ENCODE data around the gene ZNF524.
"Not testable (repeated sequence)": the region's sequence is repeated elsewhere in the genome, so short reads cannot be mapped to it uniquely, and the experiment has no call there.

The ZNF524 gene

DNA sequence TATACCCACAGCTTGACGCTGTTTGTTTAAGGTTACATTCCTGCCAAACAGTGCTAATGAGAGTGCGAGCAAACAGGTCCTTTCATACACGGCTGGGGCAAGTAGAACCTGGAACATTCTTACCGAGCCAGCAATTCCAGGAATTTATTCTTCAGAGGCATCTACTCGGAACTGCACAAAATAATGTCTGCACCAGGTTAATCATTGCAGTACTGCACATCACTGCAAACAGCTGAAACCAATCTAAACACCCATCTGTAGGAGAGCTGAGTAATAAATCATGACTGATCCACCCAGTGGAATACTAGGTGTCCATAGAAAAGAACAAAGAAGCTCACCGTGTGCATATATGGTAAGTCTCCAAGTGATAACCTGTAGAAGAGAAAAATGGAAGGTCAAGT is 18.3 kb upstream of the ZNF524 start:
- DNase-seq: no peak

DNA sequence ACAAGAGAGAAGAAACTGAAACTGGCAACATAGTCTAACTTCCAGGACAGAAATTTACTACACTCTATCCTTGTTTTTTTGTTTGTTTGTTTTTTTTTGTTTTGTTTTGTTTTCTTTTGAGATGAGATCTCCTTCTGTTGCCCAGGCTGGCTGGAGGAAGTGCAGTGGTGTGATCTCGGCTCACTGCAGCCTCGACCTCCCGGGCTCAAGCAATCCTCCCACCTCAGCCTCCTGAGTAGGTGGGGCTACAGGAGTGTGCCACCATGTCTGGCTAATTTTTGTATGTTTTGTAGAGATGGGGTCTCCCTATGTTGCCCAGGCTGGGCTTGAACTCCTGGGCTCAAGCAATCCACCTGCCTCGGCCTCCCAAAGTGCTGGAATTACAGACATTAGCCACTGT is 17.8 kb upstream of the ZNF524 start:
- not testable (repeated sequence) for DNase-seq

DNA sequence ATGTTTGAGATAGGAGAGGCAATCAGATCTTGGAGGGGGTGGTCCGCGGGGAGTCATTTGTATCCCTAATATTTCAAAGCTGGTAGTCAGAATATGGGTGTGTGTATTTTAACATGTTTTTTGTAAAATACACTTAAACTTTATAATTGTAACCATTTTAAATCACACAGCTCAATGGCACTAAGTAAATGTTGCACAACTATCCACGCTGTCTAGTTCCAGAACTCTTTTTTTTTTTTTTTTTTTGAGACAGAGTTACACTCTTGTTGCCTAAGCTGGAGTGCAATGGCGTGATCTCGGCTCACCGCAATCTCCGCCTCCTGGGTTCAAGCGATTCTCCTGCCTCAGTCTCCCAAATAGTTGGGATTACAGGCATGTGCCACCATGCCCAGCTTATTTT is 16.2 kb upstream of the ZNF524 start:
- not testable (repeated sequence) for DNase-seq

DNA sequence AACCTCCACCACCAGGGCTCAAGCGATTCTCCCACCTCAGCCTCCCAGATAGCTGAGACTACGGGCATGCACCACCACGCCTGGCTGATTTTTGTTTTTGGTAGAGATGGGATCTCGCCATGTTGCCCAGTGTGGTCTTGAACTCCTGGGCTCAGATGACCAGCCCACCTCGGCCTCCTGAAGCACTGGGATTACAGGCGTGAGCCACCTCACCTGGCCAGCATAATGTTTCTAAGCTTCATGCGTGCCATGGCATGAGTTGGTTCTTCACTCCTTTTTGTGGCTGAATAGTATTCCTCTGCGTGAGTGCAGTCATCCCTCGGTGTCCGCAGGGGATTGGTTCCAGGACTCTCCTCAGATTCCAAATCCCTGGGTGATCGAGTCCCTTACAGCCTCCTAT is 15.2 kb upstream of the ZNF524 start:
- no peak for DNase-seq

DNA sequence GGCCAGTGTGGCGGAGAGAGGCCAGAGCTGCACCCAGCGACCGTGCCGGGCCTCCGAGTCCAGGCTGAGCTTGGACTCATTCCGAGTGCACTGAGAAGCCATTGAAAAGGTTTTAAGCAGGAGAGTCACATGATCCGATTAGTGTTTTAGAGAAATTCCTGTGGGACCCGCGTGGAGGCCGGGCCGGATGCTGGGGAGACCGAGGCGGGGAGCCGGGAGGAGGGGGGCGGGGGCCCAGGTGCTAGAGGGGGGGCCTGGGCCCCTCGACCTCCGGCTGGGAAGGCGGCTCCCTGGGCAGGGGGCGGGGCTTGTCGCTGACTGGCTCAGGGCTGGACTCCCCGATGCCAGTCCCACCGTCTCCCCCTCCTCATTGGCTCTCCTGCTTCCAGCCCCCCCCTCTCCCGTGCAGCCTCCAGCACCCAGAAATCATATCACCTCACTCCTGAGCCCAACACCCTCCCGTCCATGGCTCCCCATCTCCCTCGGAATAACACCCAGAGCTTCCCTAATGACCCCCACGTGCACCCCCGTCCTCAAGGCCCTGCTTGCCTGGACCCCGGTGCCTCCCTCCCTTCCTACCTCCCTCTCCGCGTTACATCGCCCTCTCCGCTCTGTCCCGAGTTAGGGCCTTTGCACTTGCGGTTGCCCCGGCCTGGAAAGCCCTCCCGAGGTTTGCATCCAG is 14.3 kb upstream of the ZNF524 start:
- DNase-seq: peak; percentile 94

DNA sequence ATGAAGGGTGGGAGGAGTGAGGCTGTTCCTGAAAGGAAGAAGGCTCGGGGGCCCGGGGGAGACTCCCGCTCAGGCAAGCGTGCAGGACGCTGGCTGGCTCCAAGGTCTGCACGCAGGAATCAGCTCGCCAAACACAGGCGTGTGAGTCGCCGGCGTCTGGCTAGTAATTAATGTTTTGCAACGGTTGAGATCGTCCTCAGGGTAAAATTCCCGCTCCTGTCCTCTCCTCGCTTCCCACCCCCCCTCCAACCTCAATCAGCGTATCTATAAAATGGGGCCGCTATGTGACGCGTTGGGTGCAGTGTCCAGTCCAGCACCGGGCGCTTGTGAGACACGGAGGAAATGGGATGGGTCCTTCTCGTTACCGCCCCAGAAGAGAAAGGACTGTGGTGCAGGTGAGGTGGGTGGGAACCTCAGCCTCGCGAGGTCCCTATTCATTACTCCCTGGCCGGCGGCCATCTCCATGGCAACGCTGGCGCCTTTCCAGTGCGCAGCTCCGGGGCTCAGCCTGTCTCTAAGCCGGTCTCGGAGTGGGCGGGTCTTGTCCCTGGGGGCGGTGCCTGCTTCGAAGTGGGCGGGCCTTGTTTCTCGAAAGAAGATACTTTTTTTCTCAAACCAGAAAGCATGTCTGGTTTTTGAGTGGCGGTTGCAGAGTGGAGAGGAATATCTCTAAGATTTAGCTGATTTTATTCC is 13.0 kb upstream of the ZNF524 start:
- DNase-seq: peak; percentile 95

DNA sequence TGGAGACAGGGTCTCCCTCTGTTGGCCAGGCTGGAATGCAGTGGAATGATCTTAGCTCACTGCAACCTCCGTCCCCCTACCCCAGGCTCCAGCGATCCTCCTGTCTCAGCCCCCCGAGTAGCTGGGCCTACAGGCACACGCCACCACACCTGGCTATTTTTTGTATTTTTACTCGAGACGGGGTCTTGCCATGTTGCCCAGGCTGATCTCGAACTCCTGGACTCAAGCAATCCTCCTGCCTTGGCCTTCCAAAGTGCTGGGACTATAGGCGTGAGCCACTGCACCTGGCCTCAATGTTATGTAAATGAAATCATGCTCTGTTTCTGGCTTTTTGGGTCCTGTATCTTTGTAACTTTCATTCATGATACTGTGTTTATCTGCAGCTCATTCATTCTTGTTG is 11.3 kb upstream of the ZNF524 start:
- no peak for DNase-seq

DNA sequence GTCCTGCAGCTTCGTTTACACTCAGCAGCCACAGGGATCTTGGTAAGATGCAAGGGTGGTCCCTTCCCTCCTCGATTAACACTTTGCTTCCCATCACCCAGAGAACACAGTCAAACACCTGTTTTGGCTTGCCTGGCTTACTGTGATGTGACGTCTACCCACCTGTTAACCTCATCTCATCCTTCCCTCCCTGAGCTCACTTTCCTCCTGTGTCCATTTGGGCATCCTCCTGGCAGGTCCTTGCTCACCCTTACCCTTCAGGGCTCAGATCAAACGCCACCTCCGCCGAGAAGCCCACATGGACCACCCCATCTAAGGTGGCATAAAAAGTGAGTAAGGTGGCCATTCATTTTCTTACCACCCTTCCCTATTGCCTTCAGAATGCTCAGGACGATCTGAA is 10.0 kb upstream of the ZNF524 start:
- peak; percentile 9 for DNase-seq

DNA sequence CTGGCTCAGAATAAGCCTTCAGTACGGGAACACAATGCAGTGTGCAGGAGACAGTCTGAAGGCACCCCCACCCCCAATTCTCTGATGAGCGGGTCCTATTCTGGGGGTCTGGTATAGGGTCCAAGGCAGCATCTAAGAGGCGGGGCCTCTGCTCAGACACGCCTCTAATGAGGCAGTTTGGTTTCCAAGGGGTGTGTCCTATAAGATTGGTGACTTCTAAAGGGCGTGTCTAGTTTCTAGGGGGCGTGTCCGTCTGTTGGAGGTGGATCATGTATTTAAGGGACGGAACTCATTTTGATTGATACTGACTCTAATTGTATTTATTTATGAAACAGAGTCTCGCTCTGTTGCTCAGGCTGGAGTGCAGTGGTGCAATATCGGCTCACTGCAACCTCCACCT is 9.5 kb upstream of the ZNF524 start:
- peak; percentile 20 for DNase-seq

DNA sequence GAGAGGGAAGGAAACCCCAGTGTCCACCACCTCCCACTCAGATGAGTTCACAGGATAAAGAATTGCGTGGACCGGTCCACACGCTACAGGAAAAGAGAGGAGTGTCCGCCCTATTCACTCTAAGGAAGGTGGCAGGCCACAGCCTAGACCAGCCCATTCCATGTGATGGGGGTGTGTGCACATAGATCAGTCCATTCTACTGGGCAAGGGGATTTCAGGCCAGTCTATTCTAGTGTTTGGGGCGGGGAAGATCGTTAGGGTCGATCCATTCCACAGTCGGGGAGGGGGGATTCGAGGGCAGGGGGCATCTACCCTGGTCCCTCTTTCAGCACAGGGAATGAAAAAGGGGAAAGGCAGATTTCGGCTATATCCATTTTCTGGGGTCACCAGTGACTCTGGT is 8.5 kb upstream of the ZNF524 start:
- peak; percentile 8 for DNase-seq

DNA sequence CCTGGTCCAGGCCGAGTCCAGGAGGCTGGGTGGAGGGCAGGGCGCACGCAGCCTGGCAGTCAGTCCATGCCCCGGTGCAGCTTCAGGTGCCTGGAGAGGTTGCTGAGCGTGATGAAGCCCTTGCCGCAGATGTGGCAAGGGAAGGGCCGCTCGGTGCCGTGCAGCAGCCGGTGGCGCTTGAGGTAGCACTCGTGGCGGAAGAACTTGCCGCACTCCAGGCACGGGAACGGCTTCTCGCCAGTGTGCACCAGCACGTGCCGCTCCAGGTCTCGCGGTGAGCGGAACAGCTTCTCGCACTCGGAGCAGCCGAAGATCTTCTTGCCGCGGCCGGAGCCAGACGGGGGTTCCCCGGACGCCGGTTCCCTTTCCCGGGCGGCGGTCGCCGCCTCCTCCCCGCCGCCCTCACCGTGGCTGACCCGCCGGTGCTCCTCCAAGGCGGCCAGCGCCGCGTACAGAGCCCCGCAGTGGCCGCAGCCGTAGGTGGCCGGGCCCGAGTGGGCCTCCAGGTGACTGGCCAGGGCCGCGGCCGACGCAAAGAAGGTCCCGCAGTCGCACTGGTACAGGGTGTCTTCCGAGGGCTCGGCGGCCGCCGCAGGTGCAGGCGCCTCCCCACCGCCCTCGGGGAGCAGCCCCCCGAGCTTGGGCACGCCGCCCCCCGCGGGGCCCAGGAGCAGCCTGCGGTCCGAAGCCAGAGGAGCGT is 7.5 kb upstream of the ZNF524 start:
- DNase-seq: no peak

DNA sequence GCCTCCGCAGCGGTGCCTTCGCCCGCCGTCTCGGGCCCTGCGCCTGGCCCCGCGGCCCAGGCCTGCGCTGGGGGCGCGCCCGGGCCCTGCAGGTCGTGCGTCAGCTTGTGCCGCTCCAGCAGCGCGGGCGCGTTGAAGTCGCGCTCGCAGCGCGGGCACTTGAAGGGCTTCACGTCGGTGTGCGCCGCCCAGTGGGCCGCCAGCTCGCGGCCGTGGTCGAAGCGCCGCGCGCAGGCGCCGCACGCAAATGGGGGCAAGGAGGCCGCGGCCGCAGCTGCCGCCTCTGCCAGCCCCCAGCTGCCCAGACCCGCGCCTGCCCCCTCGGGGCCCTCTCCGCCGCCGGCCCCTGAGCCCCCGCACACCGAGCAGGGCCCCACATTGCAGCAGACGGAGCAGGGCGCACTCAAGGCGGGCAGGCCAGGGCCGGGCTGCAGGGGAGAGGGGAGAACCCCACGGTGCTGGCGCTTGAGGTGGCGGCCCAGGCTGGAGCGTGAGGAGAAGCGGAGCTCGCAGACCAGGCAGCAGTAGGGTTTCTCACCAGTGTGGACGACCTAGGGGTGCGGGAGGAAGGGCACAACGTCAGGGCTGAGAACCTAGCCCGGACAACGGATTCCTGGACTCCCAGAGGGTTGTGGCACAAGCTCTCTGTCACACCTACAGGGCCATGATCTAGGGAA is 6.9 kb upstream of the ZNF524 start:
- peak; percentile 14 for DNase-seq

DNA sequence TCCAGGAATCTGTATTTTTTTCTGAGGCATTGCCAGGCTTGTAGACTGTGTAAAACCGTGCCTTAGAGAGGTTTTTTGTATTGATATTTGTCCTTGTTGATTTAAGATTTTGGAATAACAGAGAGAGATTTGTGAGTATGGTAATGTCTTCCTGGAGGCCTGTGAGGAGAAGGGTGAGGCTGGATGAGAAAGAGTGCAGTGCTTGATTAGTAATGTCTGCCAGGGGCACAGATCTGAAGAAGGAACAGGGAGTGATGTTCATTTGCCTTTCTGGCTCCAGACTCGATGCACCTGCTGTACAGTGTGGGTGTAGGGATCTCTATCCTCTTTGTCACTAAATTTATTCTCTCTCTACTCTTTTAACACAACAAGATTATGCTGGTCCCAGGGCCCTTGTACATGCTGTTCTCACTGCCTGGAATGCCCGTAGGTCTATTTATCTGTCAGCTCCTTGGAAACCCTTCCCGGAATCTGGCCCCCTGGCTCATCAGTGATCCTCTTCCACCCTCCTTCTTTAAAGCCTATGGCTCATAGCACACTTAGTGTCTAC is 5.0 kb upstream of the ZNF524 start:
- no peak for DNase-seq

DNA sequence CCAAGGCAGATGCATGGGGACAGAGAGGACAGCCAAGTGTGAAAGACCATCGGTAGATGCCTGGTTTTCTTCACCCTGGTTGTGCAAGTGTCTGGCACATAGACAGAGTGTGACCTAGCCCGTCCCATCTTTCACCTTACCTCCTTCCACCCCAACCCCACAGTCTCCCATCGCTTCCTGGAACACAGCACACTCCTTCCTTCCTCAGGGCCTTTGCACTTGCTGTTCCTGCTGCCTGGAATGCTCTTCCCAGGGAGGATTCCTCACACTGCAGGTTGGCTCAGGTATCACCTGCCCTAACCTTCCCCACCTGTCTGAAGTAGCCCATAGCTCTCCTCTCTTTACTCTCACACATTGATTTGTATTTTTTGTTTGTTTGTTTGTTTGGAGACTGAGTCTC is 3.8 kb upstream of the ZNF524 start:
- DNase-seq: no peak

DNA sequence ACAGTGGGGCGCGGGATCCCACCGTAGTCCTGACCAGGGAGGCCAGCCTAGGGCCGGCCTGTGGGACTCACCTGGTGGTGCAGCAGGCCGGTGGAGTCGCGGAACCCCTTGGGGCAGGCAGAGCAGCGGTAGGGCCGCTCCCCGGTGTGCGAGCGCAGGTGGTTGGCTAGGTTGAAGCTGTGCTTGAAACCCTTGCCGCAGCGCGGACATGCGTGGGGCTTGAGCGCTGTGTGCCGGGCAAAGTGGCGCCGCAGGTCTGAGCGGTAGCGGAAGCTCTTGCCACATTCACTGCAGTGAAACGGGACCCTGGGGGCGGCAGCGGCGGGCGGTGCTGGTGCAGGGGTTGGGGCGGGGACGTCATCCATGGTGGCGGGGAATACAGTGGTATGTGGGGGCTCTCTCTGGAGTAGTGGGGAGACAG is 2.6 kb upstream of the ZNF524 start:
- no peak for DNase-seq

DNA sequence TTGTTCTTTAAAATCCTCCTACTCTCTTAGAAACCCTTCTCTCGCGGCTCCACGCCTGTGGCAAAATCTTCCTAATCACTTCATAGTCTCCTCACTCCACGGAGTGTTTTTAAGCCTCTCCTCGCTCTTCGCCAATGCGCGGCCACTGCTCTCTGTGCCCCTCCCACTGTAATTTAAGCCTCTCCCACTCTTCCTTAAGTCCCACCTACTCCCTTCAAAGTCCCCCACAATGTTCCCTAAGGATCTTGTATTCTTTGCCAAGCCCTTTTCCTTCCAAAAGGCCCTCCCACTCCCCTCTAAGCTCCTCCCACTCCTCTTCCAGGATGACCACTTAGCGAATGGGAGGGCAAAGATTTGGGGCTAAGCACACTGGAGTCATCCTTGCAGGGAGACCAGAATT is 2.1 kb upstream of the ZNF524 start:
- no peak for DNase-seq

DNA sequence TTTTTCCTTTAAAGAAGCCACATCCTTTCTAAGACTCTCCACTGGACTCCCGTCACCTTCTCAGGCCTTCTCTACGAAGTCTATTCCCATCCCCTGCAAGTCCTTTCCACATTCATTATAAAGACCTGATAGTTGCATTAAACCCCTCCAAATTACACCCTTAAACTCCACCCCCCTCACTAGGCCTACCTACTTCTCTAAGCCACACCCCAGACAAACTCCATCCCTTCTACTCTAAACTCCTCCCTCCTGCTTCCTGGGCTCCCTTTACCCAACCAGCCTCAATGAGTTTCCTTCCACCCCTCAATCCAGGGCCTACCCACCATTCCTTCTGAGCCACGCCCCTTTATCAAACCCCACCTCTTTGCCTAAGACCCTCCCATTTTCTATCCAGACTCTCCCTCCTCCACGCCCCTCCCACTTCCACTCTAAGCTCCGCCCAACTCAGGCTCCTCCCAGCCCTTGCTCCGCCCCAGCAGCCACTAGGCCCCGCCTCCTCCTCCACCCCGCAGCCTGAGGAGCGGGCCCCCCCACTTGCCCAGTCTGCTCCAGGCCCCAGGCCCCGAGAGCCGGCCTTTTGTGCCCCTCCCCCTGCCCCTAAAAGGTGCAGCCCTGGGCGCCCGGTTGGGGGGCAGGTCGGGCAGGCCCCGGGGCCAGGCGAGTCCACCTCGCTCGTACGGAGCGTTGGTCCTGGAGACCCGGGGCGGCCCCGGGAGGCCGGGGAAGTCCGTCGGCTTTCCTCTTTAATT is 1.2 kb upstream of the ZNF524 start:
- peak; percentile 95 for DNase-seq

DNA sequence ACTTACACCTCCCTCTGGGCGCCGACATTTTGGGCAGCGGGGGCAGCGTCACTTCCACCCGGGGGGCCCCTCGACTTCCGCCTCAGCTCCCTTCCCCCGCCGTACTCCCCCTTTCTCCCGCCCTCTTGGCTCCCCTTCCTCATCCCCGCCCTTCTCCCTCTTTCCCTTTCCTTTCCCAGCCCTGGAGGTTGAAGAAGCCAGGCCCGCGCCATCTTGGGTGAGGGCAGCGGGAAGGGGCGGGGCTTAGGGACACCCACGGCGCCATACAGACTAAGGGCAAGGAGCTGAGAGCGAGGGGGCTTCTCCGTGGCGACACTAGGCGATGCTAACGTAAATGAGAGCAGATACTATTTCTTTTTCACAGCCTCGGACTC is 633 bp upstream of the ZNF524 start, which contains the start of gene FIZ1:
FIZ1 (minus strand) TSS at position 50 of the 374 bp plus-strand sequence. CDS start 1,652 bp downstream, outside the sequence.
- DNase-seq: peak; percentile 100

DNA sequence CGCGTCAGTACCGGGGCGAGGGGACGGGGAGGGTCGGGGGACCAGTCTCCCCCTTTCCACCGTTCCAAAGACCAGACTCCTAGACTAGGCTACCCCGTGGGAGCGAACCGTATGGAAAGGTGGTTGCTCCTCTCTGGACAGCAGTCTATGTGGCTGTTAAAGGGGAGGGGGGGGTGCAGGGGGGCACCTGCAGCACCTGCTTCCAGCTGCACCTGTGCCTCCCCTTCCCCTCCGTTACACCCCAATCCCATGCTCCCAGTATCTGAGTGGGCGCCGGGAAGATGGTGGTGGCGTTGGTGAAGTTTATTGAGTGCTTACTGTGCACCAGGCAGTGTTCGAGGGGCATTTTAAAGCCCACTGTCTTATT is 557 bp downstream of the ZNF524 start:
- DNase-seq: no peak

DNA sequence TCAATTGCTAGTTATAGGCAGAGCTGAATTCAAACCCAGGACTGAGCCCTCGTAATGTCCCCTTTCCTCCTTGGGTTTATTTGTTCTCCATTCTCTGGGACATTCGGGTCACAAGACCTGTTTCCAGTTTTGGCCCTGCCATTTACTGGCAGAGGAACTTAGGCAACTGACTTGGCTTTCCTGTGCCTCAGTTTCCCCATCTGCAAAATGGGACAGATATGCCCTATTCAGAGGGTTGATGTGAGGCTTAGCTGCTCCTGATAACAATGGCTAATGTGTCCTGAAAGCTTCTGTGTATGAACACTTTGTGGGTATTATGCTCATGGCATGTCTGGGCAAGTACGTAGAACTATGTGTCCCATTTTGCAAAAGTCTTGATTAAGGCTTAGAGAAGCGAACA is 996 bp downstream of the ZNF524 start:
- DNase-seq: no peak

DNA sequence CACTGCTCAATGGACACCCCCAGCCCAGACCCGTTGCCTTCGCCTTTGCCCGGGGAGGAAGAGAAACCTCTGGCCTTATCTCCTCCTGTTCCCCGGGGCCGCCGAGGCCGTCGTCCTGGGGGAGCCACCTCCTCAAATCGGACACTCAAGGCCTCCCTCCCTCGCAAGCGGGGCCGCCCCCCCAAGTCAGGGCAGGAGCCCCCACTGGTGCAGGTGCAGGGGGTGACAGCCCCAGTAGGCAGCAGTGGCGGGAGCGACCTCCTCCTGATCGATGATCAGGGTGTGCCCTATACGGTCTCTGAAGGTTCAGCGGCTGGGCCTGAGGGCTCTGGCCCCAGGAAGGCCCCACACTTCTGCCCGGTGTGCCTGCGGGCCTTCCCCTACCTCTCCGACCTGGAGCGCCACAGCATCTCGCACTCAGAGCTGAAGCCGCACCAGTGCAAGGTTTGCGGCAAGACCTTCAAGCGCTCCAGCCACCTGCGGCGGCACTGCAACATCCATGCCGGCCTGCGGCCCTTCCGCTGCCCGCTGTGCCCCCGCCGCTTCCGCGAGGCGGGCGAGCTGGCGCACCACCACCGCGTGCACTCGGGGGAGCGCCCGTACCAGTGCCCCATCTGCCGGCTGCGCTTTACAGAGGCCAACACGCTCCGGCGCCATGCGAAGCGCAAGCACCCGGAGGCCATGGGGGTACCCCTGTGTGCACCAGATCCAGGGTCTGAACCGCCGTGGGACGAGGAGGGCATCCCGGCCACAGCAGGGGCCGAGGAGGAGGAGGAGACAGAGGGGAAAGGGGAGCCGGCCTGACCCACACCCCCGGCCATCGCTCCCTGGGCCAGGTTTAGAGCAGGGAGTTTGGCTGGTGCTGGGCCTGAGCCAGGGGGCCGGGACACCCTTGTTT is 2.3 kb downstream of the ZNF524 start:
- no peak for DNase-seq

Measured in right hindlimb (tissue), 1 donor.